Thoracic aorta (tissue), 2 donors: ENCODE results near the gene ATP2A3. TPM values are rescaled to one million over a fixed set of nuclear protein-coding genes. Genes with fewer than 3 reads are reported as not detected.
"Not testable (repeated sequence)": the region's sequence is repeated elsewhere in the genome, so short reads cannot be mapped to it uniquely, and the experiment has no call there.

ENCODE experiments used
- ATAC-seq: fragments of 150-250 bp; one replicate; pipeline ENCODE4 v1.8.0; 2017; ENCODE audit warnings: low read depth; ENCODE audit not compliant: insufficient number of reproducible peaks, low FRiP score
- DNase-seq: peaks from one replicate; pipeline ENCODE4 v3.0.0-alpha.2; 2020; ENCODE audit warnings: low spot score
- H3K27ac ChIP-seq, 2 donors: fragments of 200-600 bp; sonication (generic); 1 replicate in 1 of 2; 2 replicates in 1 of 2; pipeline ENCODE4 v1.5.1; 2016; ENCODE audit warnings: mild to moderate bottlenecking in 2 of 2, moderate library complexity in 2 of 2
- H3K27me3 ChIP-seq: fragments of 200-600 bp; sonication (generic); replicated peaks from 2 replicates; pipeline ENCODE4 v1.6.0; 2016; ENCODE audit warnings: mild to moderate bottlenecking; ENCODE audit not compliant: insufficient read depth
- H3K36me3 ChIP-seq: fragments of 200-600 bp; sonication (generic); one replicate; pipeline ENCODE4 v1.5.1; 2016
- H3K4me1 ChIP-seq, 2 donors: fragments of 200-600 bp; sonication (generic); 1 replicate in 1 of 2; 2 replicates in 1 of 2; pipeline versions ENCODE4 v1.5.1 to v1.6.0; 2016; ENCODE audit warnings: low read depth in 2 of 2, mild to moderate bottlenecking in 1 of 2; ENCODE audit not compliant: control insufficient read depth in 1 of 2
- H3K4me3 ChIP-seq: fragments of 200-600 bp; sonication (generic); 2 replicates; pipeline ENCODE4 v1.5.1; 2016; ENCODE audit warnings: mild to moderate bottlenecking
- H3K9me3 ChIP-seq: fragments of 200-600 bp; sonication (generic); 2 replicates; pipeline ENCODE4 v1.5.1; 2016
- total RNA-seq, 2 donors: library from RNA; depleted of rRNA; stranded (reverse); fragments of >200 nt; gene quantifications; one replicate each; pipeline versions ENCODE4 v1.1.0 to v1.2.3, GENCODE V29; 2016
- TF ChIP-seq, protein P1 (sequence below): fragments of 200-600 bp; sonication (generic); IDR thresholded peaks from one replicate; pipeline ENCODE4 v1.5.1; 2019; ENCODE audit warnings: antibody characterized with exemption

Gene ATP2A3
- total RNA-seq, 2 donors from 2014 or later: 37.2 to 50.4 TPM

DNA sequence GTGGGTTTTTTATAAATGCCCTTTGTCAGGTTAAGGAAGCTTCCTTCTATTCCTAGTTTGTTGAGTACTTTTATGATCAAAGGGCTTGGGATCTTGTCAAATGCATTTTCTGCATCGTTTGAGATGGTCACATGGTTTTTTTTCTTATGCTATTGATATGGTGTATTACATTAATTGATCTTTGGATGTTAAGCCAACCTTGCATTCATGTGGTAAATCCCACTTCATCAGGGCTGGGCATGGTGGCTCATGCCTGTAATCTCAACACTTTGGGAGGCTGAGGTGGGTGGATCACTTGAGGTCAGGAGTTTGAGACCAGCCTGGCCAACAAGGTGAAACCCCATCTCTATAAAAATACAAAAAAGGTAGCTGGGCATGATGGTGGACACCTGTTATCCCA, 30.8 kb upstream of the ATP2A3 start:
- Histone ChIP-seq H3K4me1 (peaks cover 0 to 10% of the 10 kb centered on the region in 2 donors), H3K36me3 (no peaks in the 10 kb centered on the region), H3K4me3 (no peak overlapping the region), H3K27ac (no peak overlapping the region), H3K9me3 (no peaks in the 10 kb centered on the region), H3K27me3 (no peaks in the 10 kb centered on the region)
- DNase-seq (no peak), ATAC-seq (no peak)
- TF ChIP-seq, protein P1, sequence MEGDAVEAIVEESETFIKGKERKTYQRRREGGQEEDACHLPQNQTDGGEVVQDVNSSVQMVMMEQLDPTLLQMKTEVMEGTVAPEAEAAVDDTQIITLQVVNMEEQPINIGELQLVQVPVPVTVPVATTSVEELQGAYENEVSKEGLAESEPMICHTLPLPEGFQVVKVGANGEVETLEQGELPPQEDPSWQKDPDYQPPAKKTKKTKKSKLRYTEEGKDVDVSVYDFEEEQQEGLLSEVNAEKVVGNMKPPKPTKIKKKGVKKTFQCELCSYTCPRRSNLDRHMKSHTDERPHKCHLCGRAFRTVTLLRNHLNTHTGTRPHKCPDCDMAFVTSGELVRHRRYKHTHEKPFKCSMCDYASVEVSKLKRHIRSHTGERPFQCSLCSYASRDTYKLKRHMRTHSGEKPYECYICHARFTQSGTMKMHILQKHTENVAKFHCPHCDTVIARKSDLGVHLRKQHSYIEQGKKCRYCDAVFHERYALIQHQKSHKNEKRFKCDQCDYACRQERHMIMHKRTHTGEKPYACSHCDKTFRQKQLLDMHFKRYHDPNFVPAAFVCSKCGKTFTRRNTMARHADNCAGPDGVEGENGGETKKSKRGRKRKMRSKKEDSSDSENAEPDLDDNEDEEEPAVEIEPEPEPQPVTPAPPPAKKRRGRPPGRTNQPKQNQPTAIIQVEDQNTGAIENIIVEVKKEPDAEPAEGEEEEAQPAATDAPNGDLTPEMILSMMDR: no peak

DNA sequence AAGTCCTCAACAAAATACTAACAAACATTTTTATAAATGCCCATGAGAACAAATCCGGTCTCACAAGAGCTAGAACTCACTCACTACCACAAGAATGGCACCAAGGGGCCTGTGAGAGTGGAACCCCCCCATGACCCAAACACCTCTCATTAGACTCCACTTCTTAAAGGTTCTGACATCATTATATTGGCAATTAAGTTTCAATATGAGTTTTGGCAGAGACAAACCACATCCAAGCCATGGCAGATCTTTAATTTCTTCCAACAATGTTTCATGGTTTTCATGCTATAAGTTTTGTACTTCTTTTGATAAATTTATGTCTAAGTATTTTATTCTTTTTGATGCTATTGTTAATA, 30.0 kb upstream of the ATP2A3 start:
- H3K36me3 ChIP-seq: no peaks in the 10 kb centered on the region
- no peak for ATAC-seq
- H3K4me1 ChIP-seq: peaks cover 3 to 18% of the 10 kb centered on the region in 2 donors
- peak overlapping the region in 1 of 2 donors; percentile 18 for H3K27ac ChIP-seq
- no peaks in the 10 kb centered on the region for H3K9me3 ChIP-seq
- H3K4me3 ChIP-seq: no peak overlapping the region
- no peak for DNase-seq
- TF ChIP-seq, protein P1: no peak
- no peaks in the 10 kb centered on the region for H3K27me3 ChIP-seq

DNA sequence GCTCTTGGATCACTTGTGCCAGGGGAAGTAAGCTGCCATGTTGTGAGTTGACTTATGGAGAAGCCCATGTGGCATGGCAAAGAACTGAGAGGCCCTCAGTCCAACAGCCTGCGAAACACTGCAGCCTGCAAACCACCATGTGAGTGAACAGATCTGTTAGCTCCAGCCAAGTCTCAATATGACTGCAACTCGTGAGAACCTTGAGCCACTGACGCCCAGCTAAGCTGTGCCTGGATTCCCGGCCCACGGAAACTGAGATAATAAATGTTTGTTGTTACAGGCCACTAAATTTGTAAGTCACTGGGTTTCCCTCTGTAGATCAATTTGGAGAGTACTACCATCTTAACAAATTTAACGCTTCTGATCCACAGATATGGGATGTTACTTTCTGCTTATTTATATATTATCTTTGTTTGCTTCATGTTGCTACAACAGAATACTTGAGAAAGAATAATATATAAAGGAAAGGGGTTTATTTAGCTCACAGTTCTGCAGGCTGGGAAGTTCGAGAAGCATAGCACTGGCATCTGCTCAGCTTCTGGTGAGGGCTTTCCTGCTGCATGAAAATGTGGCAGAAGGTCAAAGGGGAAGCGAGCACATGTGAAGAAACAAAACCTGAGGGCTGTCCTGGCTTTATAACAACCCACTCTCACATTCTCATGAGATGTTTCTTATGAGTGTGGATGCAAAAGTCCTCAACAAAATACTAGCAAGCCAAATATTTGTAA, 29.4 kb upstream of the ATP2A3 start:
- DNase-seq (no peak), ATAC-seq (no peak)
- Histone ChIP-seq H3K4me1 (peaks cover 8 to 24% of the 10 kb centered on the region in 2 donors), H3K36me3 (no peaks in the 10 kb centered on the region), H3K27me3 (no peaks in the 10 kb centered on the region), H3K27ac (peak overlapping the region; percentile 18 to 31), H3K4me3 (no peak overlapping the region), H3K9me3 (no peaks in the 10 kb centered on the region)
- TF ChIP-seq, protein P1: no peak

DNA sequence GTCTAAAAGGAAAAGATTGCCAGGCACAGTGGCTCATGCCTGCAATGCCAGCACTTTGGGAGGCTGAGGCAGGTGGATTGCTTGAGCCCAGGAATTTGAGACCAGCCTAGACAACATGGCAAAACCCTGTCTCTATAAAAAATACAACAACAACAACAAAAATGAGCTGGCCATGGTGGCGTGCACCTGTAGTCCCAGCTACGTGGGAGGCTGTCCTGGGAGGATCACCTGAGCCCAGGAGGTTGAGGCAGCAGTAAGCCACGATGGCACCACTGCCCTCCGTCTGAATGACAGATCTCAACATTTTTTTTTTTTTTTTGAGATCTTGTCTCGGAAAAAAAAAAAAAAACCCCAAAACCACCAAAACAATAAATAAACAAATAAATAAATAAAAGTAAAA, 28.1 kb upstream of the ATP2A3 start:
- H3K4me3 ChIP-seq: no peak overlapping the region
- H3K4me1 ChIP-seq: peaks cover 14 to 30% of the 10 kb centered on the region in 2 donors
- H3K27ac ChIP-seq: no peak overlapping the region
- TF ChIP-seq, protein P1: no peak
- ATAC-seq (no peak), DNase-seq (no peak)
- no peaks in the 10 kb centered on the region for H3K27me3 ChIP-seq
- H3K36me3 ChIP-seq: no peaks in the 10 kb centered on the region
- no peaks in the 10 kb centered on the region for H3K9me3 ChIP-seq

DNA sequence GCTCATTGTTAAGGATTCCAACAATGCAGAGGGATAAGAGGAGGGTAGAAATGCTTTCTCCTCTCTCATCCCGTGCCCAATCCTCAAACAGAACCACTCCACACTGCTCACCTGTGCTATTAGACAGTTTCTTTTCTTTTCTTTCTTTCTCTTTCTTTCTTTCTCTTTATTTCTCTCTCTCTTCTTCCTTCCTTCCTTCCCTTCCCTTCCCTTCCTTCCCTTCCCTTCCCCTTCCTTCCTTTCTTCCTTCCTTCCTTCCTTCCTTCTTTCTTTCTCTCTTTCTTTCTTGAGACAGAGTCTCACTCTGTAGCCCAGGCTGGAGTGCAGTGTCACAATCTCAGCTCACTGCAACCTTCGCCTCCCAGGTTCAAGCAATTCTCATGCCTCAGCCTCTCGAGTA, 27.5 kb upstream of the ATP2A3 start:
- H3K4me1 ChIP-seq: peaks cover 14 to 33% of the 10 kb centered on the region in 2 donors
- not testable (repeated sequence) for H3K36me3 ChIP-seq, H3K9me3 ChIP-seq, H3K27ac ChIP-seq, DNase-seq, H3K27me3 ChIP-seq, ATAC-seq, H3K4me3 ChIP-seq
